ENCODE measurements around the gene DNM2. TPM values are rescaled to one million over a fixed set of nuclear protein-coding genes. Genes with fewer than 3 reads are reported as not detected.
A peak's percentile ranks its signal among the peaks of the same experiment; 100 is the strongest.

DNM2 gene
- total and polyA plus RNA-seq, 2 of the 13 experiments (the other 11 are each of a cell fraction or from before 2014, with no cell fraction given) = 41.7 to 59.8 TPM

GRCh38 chr19:10720607-10721125, 2.8 kb downstream of the DNM2 start:
- Histone ChIP-seq H3K79me2 (ENCODE audit: insufficient read depth, low read length) (peaks cover 67% of the 10 kb centered on the region), H3K27ac (ENCODE audit: extremely low read length, insufficient read depth, low read length) (no peak overlapping the region), H3K4me1 (ENCODE audit: insufficient read depth, low read length) (peaks cover 38% of the 10 kb centered on the region), H3K27me3 (ENCODE audit: control insufficient read depth in 1 of 2, insufficient read depth in 2 of 2, low read length in 2 of 2) (no peaks in the 10 kb centered on the region; a peak in 1 of 5 replicates), H3K4me2 (ENCODE audit: low read depth, low read length) (peak overlapping the region; percentile 20; the same call in 1 of the 2 replicates), H3K4me3 (replicated peaks in 1 of 3; ENCODE audit: insufficient read depth in 1 of 3, low read depth in 2 of 3, low read length in 3 of 3) (no peak overlapping the region), H3K9me3 (ENCODE audit: low read length) (no peaks in the 10 kb centered on the region), H4K20me1 (ENCODE audit: insufficient read depth, low read length) (peaks cover 32% of the 10 kb centered on the region), H2AFZ (ENCODE audit: low read length) (no peak overlapping the region), H3K36me3 (replicated peaks in 1 of 2; ENCODE audit: control insufficient read depth in 1 of 2, insufficient read depth in 2 of 2, low read length in 2 of 2) (peaks cover 1 to 13% of the 10 kb centered on the region in 2 experiments; a peak in 3 of 5 replicates), H3K9ac (ENCODE audit: insufficient read depth, low read depth, low read length) (no peak overlapping the region)
- 93% methylated on average over 6 of the region's 6 CpGs for whole genome bisulfite sequencing (ENCODE audit: low lambda C conversion rate)
- no peak for DNase-seq (ENCODE audit: low spot score)
- intact Hi-C loops (cut with micrococcal nuclease; ENCODE audit: unreplicated experiment) (no loop called here), in situ Hi-C loops (cut with HindIII; ENCODE audit: extremely low pct_ligation_motif_present, low pct_unique_long_range_greater_than_20kb) (no loop called here)
- no TSS peak for BruUV-seq (replicated peaks)
- no peak for FAIRE-seq
- no peak for ATAC-seq
- POLR2A ChIA-PET = interaction anchor here (1.3 kb wide), 1 partner anchor 115 kb away, joined by 3 read pairs; the partner anchor contains the start of gene TMED1
- TF ChIP-seq, protein P1, sequence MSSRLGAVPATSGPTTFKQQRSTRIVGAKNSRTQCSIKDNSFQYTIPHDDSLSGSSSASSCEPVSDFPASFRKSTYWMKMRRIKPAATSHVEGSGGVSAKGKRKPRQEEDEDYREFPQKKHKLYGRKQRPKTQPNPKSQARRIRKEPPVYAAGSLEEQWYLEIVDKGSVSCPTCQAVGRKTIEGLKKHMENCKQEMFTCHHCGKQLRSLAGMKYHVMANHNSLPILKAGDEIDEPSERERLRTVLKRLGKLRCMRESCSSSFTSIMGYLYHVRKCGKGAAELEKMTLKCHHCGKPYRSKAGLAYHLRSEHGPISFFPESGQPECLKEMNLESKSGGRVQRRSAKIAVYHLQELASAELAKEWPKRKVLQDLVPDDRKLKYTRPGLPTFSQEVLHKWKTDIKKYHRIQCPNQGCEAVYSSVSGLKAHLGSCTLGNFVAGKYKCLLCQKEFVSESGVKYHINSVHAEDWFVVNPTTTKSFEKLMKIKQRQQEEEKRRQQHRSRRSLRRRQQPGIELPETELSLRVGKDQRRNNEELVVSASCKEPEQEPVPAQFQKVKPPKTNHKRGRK (CRISPR knock-in tag; IDR thresholded peaks at IDR 0.05) = no peak
- TF ChIP-seq ZNF274 (CRISPR knock-in tag; IDR thresholded peaks at IDR 0.05) (no peak), ZKSCAN1 (IDR thresholded peaks at IDR 0.05; ENCODE audit: low read length) (peak; percentile 97), ZMYM3 (CRISPR knock-in tag; IDR thresholded peaks at IDR 0.05) (peak; percentile 34; the same call in 1 of the 2 replicates), ZNF629 (CRISPR knock-in tag; conservative IDR thresholded peaks at IDR 0.05) (peak; percentile 93), WIZ (CRISPR knock-in tag; IDR thresholded peaks at IDR 0.05) (no peak), LCORL (IDR thresholded peaks at IDR 0.05) (no peak), LCORL (CRISPR knock-in tag; IDR thresholded peaks at IDR 0.05) (no peak)
- CTCF ChIA-PET (ENCODE audit: low intra/inter-chr PET ratio, low total read pairs) = no interaction called here

Data from HepG2 (cell line).